GM20431 (cell line): Measurements from ENCODE around the gene TDRD1.
"Not testable (repeated sequence)": the region's sequence is repeated elsewhere in the genome, so short reads cannot be mapped to it uniquely, and the experiment has no call there.

Experiments used
- in situ Hi-C: fragments of 300-500 bp; cut with MseI, MboI; formaldehyde crosslinking; loops from one replicate; pipeline ENCODE4 v1.15.0; 2020; ENCODE audit warnings: low sequenced_read_pairs; ENCODE audit not compliant: unreplicated experiment

The TDRD1 gene, protein sequence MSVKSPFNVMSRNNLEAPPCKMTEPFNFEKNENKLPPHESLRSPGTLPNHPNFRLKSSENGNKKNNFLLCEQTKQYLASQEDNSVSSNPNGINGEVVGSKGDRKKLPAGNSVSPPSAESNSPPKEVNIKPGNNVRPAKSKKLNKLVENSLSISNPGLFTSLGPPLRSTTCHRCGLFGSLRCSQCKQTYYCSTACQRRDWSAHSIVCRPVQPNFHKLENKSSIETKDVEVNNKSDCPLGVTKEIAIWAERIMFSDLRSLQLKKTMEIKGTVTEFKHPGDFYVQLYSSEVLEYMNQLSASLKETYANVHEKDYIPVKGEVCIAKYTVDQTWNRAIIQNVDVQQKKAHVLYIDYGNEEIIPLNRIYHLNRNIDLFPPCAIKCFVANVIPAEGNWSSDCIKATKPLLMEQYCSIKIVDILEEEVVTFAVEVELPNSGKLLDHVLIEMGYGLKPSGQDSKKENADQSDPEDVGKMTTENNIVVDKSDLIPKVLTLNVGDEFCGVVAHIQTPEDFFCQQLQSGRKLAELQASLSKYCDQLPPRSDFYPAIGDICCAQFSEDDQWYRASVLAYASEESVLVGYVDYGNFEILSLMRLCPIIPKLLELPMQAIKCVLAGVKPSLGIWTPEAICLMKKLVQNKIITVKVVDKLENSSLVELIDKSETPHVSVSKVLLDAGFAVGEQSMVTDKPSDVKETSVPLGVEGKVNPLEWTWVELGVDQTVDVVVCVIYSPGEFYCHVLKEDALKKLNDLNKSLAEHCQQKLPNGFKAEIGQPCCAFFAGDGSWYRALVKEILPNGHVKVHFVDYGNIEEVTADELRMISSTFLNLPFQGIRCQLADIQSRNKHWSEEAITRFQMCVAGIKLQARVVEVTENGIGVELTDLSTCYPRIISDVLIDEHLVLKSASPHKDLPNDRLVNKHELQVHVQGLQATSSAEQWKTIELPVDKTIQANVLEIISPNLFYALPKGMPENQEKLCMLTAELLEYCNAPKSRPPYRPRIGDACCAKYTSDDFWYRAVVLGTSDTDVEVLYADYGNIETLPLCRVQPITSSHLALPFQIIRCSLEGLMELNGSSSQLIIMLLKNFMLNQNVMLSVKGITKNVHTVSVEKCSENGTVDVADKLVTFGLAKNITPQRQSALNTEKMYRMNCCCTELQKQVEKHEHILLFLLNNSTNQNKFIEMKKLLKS

DNA sequence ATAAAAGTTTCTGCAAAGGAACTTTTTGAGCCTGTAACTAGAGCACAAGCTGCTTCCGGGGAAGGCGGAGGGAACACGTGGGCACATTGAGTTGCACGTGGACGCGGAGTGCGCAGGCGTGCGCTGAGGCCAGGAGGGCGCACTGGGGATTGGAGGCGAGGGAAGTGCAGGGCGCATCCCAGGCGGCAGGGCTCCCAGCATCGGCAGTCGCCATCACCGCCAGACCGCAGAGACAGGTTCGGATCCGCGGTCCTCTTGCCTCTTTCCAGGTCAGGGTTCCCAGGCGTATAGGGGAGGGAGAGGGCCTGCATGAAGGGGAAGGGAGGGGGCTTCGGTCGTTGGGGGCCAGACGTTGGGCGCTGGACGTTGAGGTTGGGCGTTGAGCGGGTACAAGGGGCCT lies at the start of gene TDRD1:
TSS of gene TDRD1 (plus strand) at position 206 of the 400 bp plus-strand sequence. CDS start 8,479 bp downstream, outside the sequence.
- in situ Hi-C loops: no loop called here

- in situ Hi-C loops: no loop called here
These were observed 48.1 kb upstream of the TDRD1 start for GRCh38 chr10:114131094-114131493.

DNA sequence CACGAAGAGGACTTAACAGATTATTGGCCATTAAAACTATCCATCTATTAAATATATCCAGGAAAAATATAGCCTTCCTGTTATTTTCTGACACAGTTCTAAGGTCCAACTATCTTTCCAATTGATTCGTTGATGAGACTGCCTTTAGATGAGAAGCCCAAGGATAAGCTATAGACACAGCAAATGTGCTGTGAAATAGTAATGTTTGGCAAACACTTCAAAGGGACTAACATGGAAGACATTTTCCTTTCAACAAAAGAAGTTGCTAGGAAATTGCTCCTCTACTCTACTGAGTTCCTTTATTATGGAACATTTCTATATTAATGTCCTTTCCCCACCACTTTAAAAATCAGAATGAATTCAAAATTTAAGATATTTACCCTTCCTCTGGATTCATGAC lies 43.7 kb upstream of the TDRD1 start:
- in situ Hi-C loops: no loop called here

DNA sequence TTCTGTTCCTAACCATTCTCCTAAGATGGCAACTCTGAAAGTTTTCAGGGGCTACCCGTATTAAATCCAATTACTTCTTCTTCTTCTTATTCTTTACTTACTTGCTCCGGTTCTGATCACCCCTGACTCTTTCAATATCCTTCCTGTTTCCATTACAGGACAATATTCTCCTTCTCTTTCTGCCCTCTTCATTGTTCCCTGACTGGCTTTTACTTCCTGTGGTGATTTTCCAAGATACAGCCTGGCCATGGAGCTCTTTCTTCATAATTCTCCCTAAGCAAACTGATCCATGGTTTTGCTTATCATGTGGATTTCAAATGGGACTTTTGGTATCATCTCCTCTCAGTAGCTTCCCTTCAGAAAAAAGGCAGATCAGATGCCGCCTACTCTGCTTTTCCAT lies 40.6 kb upstream of the TDRD1 start:
- in situ Hi-C loops: no loop called here

- in situ Hi-C loops: no loop called here
These were observed 39.1 kb upstream of the TDRD1 start for GRCh38 chr10:114140036-114140435.

DNA sequence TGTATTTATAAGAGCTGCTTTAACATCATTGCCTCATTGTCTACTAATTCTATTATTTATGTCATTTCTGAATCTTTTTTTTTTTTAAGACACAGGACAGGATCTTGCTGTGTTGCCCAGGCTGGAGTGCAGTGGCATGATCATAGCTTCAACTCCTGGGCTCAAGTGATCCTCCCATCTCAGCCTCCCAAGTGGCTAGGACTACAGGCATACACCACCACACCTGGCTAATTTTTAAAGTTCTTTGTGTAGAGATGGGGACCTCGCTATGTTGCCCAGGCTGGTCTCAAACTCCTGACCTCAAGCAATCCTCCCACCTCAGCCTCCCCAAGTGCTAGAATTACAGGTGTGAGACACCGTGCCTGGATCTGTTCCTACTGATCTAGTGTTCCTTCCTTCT lies 38.3 kb upstream of the TDRD1 start:
- in situ Hi-C loops: not testable (repeated sequence)

GRCh38 chr10:114142018-114142417 lies 37.1 kb upstream of the TDRD1 start:
- in situ Hi-C loops: no loop called here

DNA sequence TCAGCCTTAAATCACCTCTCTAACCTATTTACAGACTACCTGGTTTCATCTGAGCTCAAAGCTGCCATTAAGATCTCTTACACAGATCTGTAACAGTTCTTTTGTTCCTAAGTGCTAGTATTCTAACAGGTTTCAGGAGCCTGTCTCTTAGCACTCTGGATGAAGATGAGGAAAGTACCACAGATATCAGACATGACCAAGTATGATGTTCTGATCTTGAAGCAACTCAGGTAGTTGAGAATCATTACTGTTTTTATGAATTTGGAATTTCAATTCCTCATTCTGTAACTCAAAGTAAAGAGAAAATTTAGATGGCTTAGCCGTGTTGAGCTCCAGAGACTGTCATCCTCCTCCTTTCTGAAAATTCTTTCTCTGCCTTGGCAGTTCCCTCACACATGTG lies 36.0 kb upstream of the TDRD1 start:
- in situ Hi-C loops: no loop called here

DNA sequence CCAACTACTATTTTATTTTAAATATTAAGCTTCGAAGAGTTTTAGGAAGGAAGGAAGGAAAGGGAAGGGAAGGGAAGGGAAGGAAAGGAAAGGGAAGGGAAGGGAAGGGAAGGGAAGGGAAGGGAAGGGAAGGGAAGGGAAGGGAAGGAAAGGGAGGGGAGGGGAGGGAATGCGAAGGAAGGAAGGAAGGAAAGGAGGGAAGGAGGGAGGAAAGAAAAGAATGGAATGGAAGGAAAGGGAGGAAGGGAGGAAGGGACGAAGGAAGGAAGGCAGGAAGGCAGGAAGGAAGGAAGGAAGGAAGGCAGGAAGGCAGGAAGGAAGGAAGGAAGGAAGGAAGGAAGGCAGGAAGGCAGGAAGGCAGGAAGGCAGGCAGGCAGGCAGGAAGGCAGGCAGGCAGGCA lies 29.7 kb upstream of the TDRD1 start:
- in situ Hi-C loops: not testable (repeated sequence)

DNA sequence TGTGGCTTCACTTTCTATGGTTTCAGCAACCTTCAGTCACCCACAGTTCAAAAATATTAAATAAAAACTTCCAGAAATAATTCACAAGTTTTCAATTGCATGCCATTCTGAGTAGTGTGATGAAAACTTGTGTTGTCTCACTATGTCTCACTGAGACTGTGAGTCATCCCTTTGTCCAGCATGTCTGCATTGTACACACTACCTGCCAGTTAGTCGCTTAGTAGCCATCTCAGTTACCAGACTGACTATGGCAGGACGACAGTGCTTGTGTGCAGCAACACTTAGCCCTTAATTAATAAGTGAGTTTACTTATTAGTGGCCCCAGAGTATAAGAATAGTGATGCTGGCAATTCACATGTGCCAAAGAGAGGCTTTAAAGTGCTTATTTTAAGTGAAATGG lies 27.7 kb upstream of the TDRD1 start:
- in situ Hi-C loops: no loop called here

DNA sequence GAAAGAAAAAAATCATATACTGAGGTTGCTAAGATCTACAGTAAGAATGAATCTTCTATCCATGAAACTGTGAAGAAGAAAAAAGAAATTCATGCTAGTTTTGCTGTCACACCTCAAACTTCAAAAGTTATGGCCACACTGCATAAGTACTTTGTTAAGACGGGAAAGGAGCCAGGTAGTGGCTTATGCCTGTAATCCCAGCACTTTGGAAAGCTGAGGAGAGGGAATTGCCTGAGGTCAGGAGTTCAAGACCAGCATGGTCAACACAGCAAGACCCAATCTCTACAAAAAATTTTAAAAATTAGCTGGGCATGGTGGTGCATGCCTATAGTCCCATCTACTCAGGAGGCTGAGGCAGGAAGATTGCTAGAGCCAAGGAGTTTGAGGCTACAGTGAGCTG lies 27.3 kb upstream of the TDRD1 start:
- in situ Hi-C loops: no loop called here

GRCh38 chr10:114157912-114158311 lies 21.2 kb upstream of the TDRD1 start:
- in situ Hi-C loops: no loop called here

GRCh38 chr10:114163062-114163461 lies 16.1 kb upstream of the TDRD1 start:
- in situ Hi-C loops: no loop called here

DNA sequence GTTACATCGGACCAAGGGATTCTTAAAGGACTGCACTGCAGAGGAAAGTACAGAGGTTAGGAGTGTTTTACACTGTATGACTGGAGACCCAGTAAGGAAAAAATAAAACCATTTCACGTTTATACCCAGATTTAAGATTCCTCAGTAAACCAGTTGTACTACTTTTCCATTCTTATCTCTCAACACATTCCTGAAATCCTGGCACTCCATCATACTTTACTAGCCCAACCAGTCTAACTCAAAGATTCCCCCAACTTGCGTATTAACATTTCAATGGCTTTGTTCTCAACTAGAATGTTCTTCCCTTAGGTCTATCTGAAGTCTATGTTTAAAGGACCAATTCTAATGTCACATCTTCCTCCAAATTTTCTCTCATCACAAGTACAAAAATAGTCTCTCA lies 13.1 kb upstream of the TDRD1 start:
- in situ Hi-C loops: no loop called here

DNA sequence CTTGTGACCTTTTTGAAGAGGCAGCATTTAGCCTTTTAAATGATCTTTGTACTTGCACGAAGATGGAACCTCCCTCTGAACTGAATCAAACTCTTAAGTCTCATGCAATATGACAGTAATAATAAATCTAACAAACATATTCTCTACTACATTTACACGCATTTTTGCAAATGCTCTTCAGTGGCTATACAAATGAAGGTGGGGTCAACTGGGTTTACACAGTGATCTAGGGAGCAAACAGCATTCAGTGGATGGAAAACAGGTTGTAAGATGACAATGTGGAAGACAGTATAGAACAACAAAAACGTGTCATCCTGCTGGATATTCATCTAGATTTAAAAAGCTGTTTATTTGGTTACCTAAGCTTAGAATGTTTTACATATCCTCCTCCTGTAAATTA lies 12.7 kb upstream of the TDRD1 start:
- in situ Hi-C loops: no loop called here

GRCh38 chr10:114167985-114168384 lies 11.2 kb upstream of the TDRD1 start:
- in situ Hi-C loops: no loop called here

DNA sequence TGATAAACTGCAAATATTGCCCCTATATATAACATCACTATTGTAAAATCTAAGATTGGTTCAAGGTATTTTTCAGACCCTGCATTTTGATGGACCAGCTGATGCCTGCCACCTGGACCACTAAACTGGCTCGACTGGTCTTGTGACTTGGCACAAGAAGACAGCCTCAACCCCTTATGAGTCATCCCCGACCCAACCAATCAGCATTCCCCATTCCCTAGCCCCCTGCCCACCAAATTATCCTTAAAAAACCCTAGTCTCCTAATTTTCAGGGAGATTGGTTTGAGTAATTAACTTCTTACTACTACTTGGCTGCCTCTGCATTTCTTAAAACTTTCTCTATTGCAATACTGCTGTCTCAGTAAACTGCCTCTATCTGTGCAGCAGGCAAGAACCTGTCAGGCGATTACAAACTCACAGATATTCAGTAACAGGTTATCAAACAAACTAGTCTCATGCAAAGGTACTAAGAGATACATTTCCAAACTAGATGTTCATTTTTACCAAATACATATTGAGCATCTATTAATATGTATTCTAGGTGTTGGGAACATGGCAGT lies 10.6 kb upstream of the TDRD1 start:
- in situ Hi-C loops: no loop called here

GRCh38 chr10:114172216-114172615 lies 6.9 kb upstream of the TDRD1 start:
- in situ Hi-C loops: no loop called here

- in situ Hi-C loops: no loop called here
These were observed 6.2 kb upstream of the TDRD1 start for GRCh38 chr10:114172776-114173602.

GRCh38 chr10:114173603-114173920 lies 5.6 kb upstream of the TDRD1 start:
- in situ Hi-C loops: no loop called here
